GM18951 (cell line): ENCODE measurements around the gene SPATA20.

Experiments
- POLR2A ChIP-seq: IDR thresholded peaks from 4 replicates; pipeline ENCODE4 v1.6.1; 2011; ENCODE audit warnings: mild to moderate bottlenecking; ENCODE audit not compliant: insufficient read length, insufficient read depth; ENCODE audit errors: extremely low read depth
- in situ Hi-C: fragments of 300-500 bp; cut with MboI; formaldehyde crosslinking; loops from one replicate; pipeline ENCODE4 v1.12.0; 2022; ENCODE audit warnings: low sequenced_read_pairs, mixed read lengths, inconsistent platforms; ENCODE audit not compliant: unreplicated experiment

Gene SPATA20

DNA sequence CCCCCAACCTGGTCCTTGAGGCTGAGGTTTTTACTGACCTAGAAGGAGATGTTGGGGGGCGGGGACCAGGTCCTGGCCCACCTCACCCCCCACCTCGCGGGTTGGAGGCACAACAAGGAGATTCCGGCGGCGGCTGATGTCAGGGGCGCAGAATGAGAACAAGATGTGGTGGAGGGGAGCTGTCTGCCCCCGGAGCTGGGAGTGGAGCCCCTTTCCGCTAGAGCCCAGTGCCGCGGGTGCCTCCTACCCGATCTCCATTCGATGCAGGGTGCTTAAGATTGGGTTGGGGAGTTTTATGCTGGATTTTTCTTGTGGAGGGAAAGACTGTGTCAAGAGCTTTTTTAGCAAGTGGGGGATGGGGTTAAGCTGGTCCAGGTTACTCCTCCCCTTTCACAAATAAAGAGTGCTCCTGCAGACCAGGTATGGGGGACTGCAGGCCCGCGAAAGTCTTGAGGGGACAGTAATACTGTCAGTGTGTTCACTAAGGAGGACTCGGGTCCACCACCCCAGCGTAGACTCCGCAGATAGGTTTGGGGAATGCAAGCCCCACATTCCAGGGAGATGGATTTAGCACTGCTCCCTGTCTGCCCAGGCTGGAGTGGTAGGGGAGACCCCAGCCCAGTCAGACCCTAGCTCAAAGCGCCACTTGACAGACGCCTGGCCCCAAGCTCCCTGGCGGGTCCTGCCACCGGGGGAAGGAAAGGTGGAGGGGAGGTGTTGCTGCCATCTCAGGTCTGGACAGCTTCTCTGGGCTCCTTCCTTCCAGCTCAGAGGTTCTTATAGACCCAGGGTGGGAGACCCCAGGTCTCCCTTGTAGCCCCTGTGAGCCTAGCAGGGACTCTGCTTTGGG is 15.5 kb downstream of the SPATA20 start:
- TF ChIP-seq POLR2A = no peak
- in situ Hi-C loops = no loop called here

- TF ChIP-seq POLR2A = no peak
- in situ Hi-C loops = no loop called here
Measured at GRCh38 chr17:50563092-50563511, 16.1 kb downstream of the SPATA20 start.

- no peak for TF ChIP-seq POLR2A
- in situ Hi-C loops = no loop called here
Measured at GRCh38 chr17:50564916-50565315, 17.9 kb downstream of the SPATA20 start.

DNA sequence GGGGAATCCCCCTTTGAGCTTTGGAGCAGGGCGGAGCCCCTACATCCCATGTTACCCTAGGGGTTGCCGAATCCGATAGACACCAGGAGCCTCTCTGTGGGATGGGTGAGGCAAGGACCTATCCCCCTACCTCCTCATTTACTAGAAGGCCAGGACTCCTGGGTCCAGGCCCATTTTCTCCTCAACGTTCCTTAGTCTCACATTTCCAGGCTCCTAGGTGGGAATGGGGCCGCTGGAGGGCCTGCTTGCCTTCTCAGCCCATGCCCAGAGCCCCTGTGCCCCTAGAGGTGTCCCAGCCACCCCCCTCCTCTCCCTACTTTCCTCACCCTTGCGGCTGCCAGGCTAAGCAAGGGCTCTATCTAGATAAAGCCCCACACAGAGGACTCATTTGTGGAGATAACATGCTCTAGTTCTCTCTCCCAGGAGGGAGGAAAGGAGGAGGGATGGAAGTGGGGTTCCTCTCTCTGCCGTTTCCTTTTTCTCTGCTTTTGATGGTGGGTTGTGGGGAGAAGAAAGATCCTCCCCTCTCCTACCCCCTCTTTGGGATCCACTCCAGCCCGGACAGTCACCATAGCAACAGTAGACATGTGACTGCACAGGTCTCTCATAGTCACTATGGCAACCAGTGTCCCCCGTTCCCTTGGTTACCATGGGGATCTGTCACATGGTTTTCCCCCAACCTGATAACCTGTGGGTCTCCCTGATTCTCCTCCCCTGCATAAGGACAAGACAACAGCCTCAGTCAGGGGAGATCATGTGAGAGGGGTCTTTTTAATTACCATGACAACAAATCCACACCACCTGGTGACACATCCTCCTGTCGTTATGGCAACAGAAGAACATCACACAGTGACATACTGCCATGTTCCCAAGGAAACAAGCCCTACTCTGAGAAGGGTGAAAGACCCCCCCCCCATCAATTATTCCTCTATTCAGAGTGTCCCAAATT is 18.7 kb downstream of the SPATA20 start:
- no peak for TF ChIP-seq POLR2A
- in situ Hi-C loops = no loop called here

- in situ Hi-C loops = no loop called here
- TF ChIP-seq POLR2A = no peak
Measured at GRCh38 chr17:50566886-50567285, 19.9 kb downstream of the SPATA20 start.

- in situ Hi-C loops = no loop called here
- no peak for TF ChIP-seq POLR2A
Measured at GRCh38 chr17:50568659-50569058, 21.7 kb downstream of the SPATA20 start.

GRCh38 chr17:50569592-50569991 is 22.6 kb downstream of the SPATA20 start:
- in situ Hi-C loops = no loop called here

GRCh38 chr17:50570032-50570431 is 23.1 kb downstream of the SPATA20 start:
- in situ Hi-C loops = no loop called here

More at GRCh38 chr17:50569592-50569991, 22.6 kb downstream of the SPATA20 start:
- TF ChIP-seq POLR2A = no peak

GRCh38 chr17:50570528-50570927 is 23.6 kb downstream of the SPATA20 start:
- TF ChIP-seq POLR2A = no peak
- in situ Hi-C loops = no loop called here

More at GRCh38 chr17:50570032-50570431, 23.1 kb downstream of the SPATA20 start:
- no peak for TF ChIP-seq POLR2A

GRCh38 chr17:50571681-50572080 is 24.7 kb downstream of the SPATA20 start:
- in situ Hi-C loops = no loop called here
- no peak for TF ChIP-seq POLR2A

DNA sequence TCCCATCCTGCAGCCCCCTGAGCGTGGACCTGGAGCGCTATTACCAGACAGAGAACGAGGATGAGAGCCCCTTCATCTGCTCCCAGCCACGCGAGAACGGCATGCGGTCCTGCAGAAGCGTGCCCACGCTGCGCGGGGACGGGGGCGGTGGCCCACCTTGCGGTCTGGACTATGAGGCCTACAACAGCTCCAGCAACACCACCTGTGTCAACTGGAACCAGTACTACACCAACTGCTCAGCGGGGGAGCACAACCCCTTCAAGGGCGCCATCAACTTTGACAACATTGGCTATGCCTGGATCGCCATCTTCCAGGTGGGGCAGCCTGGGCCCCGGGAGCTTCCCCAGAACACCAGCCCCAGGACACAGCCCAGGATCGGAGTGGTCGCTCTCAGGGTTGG is 25.6 kb downstream of the SPATA20 start:
- no peak for TF ChIP-seq POLR2A
- in situ Hi-C loops = no loop called here

GRCh38 chr17:50573866-50574611 is 27.1 kb downstream of the SPATA20 start:
- in situ Hi-C loops = no loop called here
- no peak for TF ChIP-seq POLR2A
